Measurements from ENCODE around the gene RAB11A. TPM values are rescaled to one million over a fixed set of nuclear protein-coding genes. Genes with fewer than 3 reads are reported as not detected.

The RAB11A gene
- total and polyA plus RNA-seq, 2 of the 13 experiments (the other 11 are each of a cell fraction or from before 2014, with no cell fraction given) = 161 to 162 TPM

GRCh38 chr15:65824031-65824743, 45.1 kb upstream of the RAB11A start (continued):
- TF ChIP-seq HMGXB4 (CRISPR knock-in tag; IDR thresholded peaks at IDR 0.05; ENCODE audit: borderline replicate concordance in 1 of 2, low read depth in 1 of 2) (peak; percentile 24 to 77; a peak in 2 of 4 replicates), HIVEP1 (CRISPR knock-in tag; IDR thresholded peaks at IDR 0.05) (no peak), XRCC5 (optimal IDR thresholded peaks at IDR 0.05; ENCODE audit: low read length) (peak; percentile 79), KAT8 (CRISPR knock-in tag; IDR thresholded peaks at IDR 0.05) (peak; percentile 48; the same call in 1 of the 2 replicates), ZEB1 (IDR thresholded peaks at IDR 0.05; ENCODE audit: insufficient replicate concordance, low read depth) (no peak), RAD21 (CRISPR knock-in tag; IDR thresholded peaks at IDR 0.05) (peak; percentile 66), NFRKB (IDR thresholded peaks at IDR 0.05) (no peak), U2AF1 (optimal IDR thresholded peaks at IDR 0.05; ENCODE audit: low read depth, low read length) (no peak), SMYD3 (CRISPR knock-in tag; IDR thresholded peaks at IDR 0.05) (no peak), ZNF629 (CRISPR knock-in tag; conservative IDR thresholded peaks at IDR 0.05) (no peak), TARDBP (CRISPR knock-in tag; IDR thresholded peaks at IDR 0.05) (0 out of 2 replicates have a peak, but pooled peaks have one; percentile 11)

Measured in HepG2 (cell line).